Fibroblast of villous mesenchyme (primary cell): ENCODE data around the gene CFAP299. TPM values are rescaled to one million over a fixed set of nuclear protein-coding genes. Genes with fewer than 3 reads are reported as not detected.

ENCODE experiments used
- DNase-seq: peaks from one replicate; pipeline ENCODE4 v3.0.0-alpha.2; 2010; ENCODE audit warnings: low read depth
- H3K4me3 ChIP-seq: 2 replicates; pipeline ENCODE4 v1.5.1; 2011; ENCODE audit warnings: low read depth, mild to moderate bottlenecking, low read length
- CTCF ChIP-seq: IDR thresholded peaks from 2 replicates; pipeline ENCODE4 v1.5.1; 2012; ENCODE audit warnings: low read depth, mild to moderate bottlenecking, low read length; ENCODE audit not compliant: insufficient read depth
- total RNA-seq: library from RNA; depleted of rRNA; stranded (reverse); fragments of >200 nt; gene quantifications from 2 replicates; pipeline ENCODE4 v1.2.3, GENCODE V29; 2012

The CFAP299 gene
- total RNA-seq, 1 donor = 2.6 TPM

GRCh38 chr4:80613470-80613869 lies 277.9 kb downstream of the CFAP299 start:
- no peak for TF ChIP-seq CTCF

GRCh38 chr4:80614319-80614718 lies 278.8 kb downstream of the CFAP299 start:
- TF ChIP-seq CTCF = no peak
- no peak for DNase-seq
- H3K4me3 ChIP-seq = no peak overlapping the region

More at GRCh38 chr4:80613470-80613869, 277.9 kb downstream of the CFAP299 start:
- no peak for DNase-seq
- no peak overlapping the region for H3K4me3 ChIP-seq

- TF ChIP-seq CTCF = no peak
- DNase-seq = no peak
- H3K4me3 ChIP-seq = no peak overlapping the region
Observed at GRCh38 chr4:80615099-80615498, 279.6 kb downstream of the CFAP299 start.

- no peak overlapping the region for H3K4me3 ChIP-seq
- no peak for TF ChIP-seq CTCF
- no peak for DNase-seq
Observed at GRCh38 chr4:80619070-80619674, 283.6 kb downstream of the CFAP299 start.

GRCh38 chr4:80631861-80632260 lies 296.3 kb downstream of the CFAP299 start:
- no peak for TF ChIP-seq CTCF
- no peak overlapping the region for H3K4me3 ChIP-seq
- no peak for DNase-seq

GRCh38 chr4:80637190-80637589 lies 301.7 kb downstream of the CFAP299 start:
- no peak overlapping the region for H3K4me3 ChIP-seq
- no peak for TF ChIP-seq CTCF
- no peak for DNase-seq

GRCh38 chr4:80646061-80646460 lies 310.5 kb downstream of the CFAP299 start:
- no peak for TF ChIP-seq CTCF
- DNase-seq = no peak
- H3K4me3 ChIP-seq = no peak overlapping the region
